ENCODE results near the gene TMEM242. TPM values are rescaled to one million over a fixed set of nuclear protein-coding genes. Genes with fewer than 3 reads are reported as not detected.

TMEM242 gene
- total and polyA plus RNA-seq, 10 of the 15 experiments (the other 5 are each of a cell fraction or from before 2014, with no cell fraction given) = 2.8 to 9.8 (median 5.5) TPM

DNA sequence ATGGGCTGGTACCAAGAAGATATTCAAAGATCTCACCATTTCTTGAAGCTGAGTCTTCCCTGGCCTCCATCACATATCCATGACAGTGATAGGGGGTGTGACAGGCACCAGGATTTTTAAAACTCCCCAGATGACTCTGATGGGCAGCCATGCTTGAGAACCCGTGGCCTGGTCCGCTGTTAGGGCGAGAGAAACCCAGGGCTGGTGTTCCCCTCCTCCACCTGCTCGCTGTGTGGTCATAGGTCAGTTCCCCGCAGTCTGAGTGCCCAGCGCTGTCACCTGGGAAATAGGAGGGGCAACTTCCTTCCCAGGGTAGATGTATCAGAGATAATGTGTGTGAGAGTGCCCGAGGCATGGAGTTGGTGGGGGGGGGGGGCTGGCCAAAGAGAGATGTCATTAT lies 50.9 kb downstream of the TMEM242 start:
- Histone ChIP-seq H3K27ac (ENCODE audit: control insufficient read depth, insufficient read depth) (no peak overlapping the region), H2AFZ (ENCODE audit: control insufficient read depth, low read depth, low read length) (no peak overlapping the region), H3K9ac (ENCODE audit: control insufficient read depth, insufficient read depth, low read length) (no peak overlapping the region), H3K9me3 (replicated peaks; ENCODE audit: control insufficient read depth, insufficient read depth, low read length) (peaks cover 4% of the 10 kb centered on the region; the same call in 1 of the 3 replicates), H3K4me1 (ENCODE audit: control insufficient read depth, insufficient read depth, low read length) (no peaks in the 10 kb centered on the region), H3K36me3 (ENCODE audit: control insufficient read depth in 2 of 2, insufficient read depth in 2 of 2, low read length in 1 of 2) (no peaks in the 10 kb centered on the region), H3K4me3 (no peak overlapping the region), H3K27me3 (replicated peaks in 1 of 2; ENCODE audit: control insufficient read depth in 2 of 2, insufficient read depth in 2 of 2, low read length in 1 of 2) (no peaks in the 10 kb centered on the region; a peak in 1 of 4 replicates), H3K4me2 (ENCODE audit: control insufficient read depth, insufficient read depth) (no peak overlapping the region), H4K20me1 (ENCODE audit: control insufficient read depth, insufficient read depth) (no peaks in the 10 kb centered on the region), H3K79me2 (ENCODE audit: control insufficient read depth, insufficient read depth, low read length) (no peaks in the 10 kb centered on the region)
- no peak for FAIRE-seq
- CTCF ChIA-PET = interaction anchor here (0.7 to 0.9 kb wide), 2 partner anchors 10 to 95 kb away, joined by 3 read pairs; no protein-coding TSS in a partner anchor
- BruUV-seq (replicated peaks) = no TSS peak
- SMC1A ChIA-PET (ENCODE audit: uncharacterized antibody, unreplicated experiment) = no interaction called here
- no peak for DNase-seq (ENCODE audit: low read depth, low spot score)
- POLR2A ChIA-PET = no interaction called here
- RAD21 ChIA-PET (ENCODE audit: unreplicated experiment) = interaction anchor here (0.5 kb wide), 1 partner anchor 659 kb away, joined by 3 read pairs; no protein-coding TSS in a partner anchor
- intact Hi-C loops (cut with micrococcal nuclease; ENCODE audit: unreplicated experiment) = loop anchor here (10.0 kb wide), 1 partner anchor 238 kb away; no protein-coding TSS in a partner anchor
- no peak for ATAC-seq
- 49% methylated on average over 7 of the region's 7 CpGs for WGBS (ENCODE audit: insufficient coverage, insufficient replicate concordance, low lambda C conversion rate, missing lambda C conversion rate)
- in situ Hi-C loops (cut with MboI) = no loop called here
- TF ChIP-seq, protein P1, sequence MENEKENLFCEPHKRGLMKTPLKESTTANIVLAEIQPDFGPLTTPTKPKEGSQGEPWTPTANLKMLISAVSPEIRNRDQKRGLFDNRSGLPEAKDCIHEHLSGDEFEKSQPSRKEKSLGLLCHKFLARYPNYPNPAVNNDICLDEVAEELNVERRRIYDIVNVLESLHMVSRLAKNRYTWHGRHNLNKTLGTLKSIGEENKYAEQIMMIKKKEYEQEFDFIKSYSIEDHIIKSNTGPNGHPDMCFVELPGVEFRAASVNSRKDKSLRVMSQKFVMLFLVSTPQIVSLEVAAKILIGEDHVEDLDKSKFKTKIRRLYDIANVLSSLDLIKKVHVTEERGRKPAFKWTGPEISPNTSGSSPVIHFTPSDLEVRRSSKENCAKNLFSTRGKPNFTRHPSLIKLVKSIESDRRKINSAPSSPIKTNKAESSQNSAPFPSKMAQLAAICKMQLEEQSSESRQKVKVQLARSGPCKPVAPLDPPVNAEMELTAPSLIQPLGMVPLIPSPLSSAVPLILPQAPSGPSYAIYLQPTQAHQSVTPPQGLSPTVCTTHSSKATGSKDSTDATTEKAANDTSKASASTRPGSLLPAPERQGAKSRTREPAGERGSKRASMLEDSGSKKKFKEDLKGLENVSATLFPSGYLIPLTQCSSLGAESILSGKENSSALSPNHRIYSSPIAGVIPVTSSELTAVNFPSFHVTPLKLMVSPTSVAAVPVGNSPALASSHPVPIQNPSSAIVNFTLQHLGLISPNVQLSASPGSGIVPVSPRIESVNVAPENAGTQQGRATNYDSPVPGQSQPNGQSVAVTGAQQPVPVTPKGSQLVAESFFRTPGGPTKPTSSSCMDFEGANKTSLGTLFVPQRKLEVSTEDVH (IDR thresholded peaks at IDR 0.05; ENCODE audit: low read depth, partially characterized antibody) = no peak
- no peak for TF ChIP-seq DPF2 (IDR thresholded peaks at IDR 0.05)
- no peak for TF ChIP-seq EED (IDR thresholded peaks at IDR 0.05; ENCODE audit: low read depth)
- TF ChIP-seq, protein P2, sequence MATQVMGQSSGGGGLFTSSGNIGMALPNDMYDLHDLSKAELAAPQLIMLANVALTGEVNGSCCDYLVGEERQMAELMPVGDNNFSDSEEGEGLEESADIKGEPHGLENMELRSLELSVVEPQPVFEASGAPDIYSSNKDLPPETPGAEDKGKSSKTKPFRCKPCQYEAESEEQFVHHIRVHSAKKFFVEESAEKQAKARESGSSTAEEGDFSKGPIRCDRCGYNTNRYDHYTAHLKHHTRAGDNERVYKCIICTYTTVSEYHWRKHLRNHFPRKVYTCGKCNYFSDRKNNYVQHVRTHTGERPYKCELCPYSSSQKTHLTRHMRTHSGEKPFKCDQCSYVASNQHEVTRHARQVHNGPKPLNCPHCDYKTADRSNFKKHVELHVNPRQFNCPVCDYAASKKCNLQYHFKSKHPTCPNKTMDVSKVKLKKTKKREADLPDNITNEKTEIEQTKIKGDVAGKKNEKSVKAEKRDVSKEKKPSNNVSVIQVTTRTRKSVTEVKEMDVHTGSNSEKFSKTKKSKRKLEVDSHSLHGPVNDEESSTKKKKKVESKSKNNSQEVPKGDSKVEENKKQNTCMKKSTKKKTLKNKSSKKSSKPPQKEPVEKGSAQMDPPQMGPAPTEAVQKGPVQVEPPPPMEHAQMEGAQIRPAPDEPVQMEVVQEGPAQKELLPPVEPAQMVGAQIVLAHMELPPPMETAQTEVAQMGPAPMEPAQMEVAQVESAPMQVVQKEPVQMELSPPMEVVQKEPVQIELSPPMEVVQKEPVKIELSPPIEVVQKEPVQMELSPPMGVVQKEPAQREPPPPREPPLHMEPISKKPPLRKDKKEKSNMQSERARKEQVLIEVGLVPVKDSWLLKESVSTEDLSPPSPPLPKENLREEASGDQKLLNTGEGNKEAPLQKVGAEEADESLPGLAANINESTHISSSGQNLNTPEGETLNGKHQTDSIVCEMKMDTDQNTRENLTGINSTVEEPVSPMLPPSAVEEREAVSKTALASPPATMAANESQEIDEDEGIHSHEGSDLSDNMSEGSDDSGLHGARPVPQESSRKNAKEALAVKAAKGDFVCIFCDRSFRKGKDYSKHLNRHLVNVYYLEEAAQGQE (IDR thresholded peaks at IDR 0.05; ENCODE audit: low read depth, low read length) = no peak
- TF ChIP-seq MEF2B (IDR thresholded peaks at IDR 0.05; ENCODE audit: partially characterized antibody, poor library complexity, severe bottlenecking) = no peak
- TF ChIP-seq, protein P3, sequence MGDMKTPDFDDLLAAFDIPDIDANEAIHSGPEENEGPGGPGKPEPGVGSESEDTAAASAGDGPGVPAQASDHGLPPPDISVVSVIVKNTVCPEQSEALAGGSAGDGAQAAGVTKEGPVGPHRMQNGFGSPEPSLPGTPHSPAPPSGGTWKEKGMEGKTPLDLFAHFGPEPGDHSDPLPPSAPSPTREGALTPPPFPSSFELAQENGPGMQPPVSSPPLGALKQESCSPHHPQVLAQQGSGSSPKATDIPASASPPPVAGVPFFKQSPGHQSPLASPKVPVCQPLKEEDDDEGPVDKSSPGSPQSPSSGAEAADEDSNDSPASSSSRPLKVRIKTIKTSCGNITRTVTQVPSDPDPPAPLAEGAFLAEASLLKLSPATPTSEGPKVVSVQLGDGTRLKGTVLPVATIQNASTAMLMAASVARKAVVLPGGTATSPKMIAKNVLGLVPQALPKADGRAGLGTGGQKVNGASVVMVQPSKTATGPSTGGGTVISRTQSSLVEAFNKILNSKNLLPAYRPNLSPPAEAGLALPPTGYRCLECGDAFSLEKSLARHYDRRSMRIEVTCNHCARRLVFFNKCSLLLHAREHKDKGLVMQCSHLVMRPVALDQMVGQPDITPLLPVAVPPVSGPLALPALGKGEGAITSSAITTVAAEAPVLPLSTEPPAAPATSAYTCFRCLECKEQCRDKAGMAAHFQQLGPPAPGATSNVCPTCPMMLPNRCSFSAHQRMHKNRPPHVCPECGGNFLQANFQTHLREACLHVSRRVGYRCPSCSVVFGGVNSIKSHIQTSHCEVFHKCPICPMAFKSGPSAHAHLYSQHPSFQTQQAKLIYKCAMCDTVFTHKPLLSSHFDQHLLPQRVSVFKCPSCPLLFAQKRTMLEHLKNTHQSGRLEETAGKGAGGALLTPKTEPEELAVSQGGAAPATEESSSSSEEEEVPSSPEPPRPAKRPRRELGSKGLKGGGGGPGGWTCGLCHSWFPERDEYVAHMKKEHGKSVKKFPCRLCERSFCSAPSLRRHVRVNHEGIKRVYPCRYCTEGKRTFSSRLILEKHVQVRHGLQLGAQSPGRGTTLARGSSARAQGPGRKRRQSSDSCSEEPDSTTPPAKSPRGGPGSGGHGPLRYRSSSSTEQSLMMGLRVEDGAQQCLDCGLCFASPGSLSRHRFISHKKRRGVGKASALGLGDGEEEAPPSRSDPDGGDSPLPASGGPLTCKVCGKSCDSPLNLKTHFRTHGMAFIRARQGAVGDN (IDR thresholded peaks at IDR 0.05) = no peak
- TF ChIP-seq, protein P4, sequence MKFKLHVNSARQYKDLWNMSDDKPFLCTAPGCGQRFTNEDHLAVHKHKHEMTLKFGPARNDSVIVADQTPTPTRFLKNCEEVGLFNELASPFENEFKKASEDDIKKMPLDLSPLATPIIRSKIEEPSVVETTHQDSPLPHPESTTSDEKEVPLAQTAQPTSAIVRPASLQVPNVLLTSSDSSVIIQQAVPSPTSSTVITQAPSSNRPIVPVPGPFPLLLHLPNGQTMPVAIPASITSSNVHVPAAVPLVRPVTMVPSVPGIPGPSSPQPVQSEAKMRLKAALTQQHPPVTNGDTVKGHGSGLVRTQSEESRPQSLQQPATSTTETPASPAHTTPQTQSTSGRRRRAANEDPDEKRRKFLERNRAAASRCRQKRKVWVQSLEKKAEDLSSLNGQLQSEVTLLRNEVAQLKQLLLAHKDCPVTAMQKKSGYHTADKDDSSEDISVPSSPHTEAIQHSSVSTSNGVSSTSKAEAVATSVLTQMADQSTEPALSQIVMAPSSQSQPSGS (IDR thresholded peaks at IDR 0.05; ENCODE audit: low read length) = no peak
- TF ChIP-seq SMAD5 (IDR thresholded peaks at IDR 0.05; ENCODE audit: low read depth) = no peak
- TF ChIP-seq JUNB (IDR thresholded peaks at IDR 0.05) = no peak
- TF ChIP-seq SIN3A (IDR thresholded peaks at IDR 0.05; ENCODE audit: low read depth, low read length) = no peak
- TF ChIP-seq ZNF207 (IDR thresholded peaks at IDR 0.05; ENCODE audit: borderline replicate concordance) = no peak
- no peak for TF ChIP-seq POLR2A (IDR thresholded peaks at IDR 0.05; ENCODE audit: low read depth, low read length)
